Ecto neural progenitor cell (in vitro differentiated cells): ENCODE data around the gene SKI.

Experiments
- DNase-seq: peaks from one replicate; pipeline ENCODE4 v3.0.0-alpha.2; 2018; ENCODE audit warnings: low spot score

Gene SKI

GRCh38 chr1:2307064-2307605 is 79.0 kb downstream of the SKI start:
- DNase-seq, result no peak

DNA sequence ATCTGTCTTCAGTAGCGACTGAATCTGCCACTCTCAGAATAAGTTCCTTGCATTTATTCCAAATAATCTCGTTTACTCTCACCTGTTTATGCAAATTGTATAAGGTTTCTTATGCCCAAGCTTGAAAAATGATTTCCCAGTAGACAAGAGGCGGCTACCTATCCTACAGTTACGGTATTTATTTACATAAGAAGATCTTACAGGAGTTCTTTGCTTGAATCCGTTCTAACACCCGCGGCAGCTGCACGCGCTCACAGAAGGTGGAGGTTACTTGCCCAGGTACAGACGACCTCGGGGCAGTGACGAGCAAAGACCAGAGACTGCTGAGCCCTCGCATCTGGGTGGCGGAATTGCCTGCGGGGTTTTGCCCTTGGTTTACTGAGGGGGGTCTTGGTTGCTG is 79.9 kb downstream of the SKI start:
- DNase-seq, result no peak

DNA sequence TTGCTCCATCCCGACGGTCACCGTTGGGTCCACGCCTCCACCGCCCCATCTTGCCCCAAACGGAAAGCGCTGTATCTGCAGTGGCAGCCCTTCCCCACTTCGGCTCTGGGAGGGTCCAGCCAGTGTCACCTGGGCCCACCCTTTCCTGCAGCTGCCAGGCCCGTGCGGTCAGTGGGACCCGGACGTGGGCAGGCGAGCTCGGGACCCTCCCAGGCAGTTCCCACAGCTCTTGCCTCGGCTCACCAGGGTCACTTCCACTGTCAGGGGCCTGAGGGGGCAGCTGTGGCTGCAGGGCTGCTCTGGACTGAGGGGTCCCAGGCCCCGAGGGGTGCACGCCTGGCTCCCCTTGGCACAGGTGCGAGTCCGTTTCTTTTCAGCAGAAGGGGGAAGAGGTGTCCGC is 80.7 kb downstream of the SKI start:
- DNase-seq, result no peak

DNA sequence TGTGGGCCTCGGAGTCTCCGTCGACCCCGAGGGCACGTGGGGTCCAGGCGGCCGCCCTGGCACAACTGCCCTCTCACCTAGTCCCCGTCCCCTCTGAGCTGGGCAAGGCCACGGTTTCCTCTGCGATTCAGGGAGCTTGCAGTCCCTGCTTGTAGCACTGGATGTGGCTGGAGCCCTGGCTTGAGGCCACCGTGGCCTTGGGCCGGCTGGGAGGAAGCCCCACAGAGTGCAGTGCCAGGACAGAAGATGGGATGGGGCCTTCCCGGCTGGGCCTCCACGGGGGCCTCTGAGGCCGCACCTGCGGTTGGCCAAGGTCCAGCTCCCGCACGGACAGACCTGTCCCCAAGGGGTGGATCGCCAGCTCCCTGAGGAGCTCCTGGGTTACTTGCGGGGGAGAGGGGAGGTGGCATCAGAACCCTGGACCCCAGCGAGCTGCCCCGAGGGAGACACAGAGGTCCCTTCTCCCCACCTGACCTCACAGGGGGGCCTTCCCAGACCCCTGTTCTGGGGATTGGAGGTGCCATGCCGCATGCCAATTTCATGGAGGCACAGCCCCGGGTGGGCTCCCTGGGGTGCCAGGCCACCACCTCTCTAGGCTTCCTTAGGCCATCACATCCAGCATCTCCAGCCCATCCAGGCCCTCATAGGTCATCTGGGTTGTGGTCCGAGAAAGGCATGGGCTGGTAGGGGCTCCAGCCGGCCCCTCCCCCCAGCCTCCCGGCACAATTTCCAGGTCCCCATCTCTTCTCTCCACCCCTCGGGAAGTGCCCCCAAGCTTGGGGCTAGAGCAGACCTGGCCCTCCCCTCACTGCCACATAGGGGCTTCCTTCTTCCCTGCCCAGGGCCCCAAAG is 82.4 kb downstream of the SKI start:
- no peak for DNase-seq

DNA sequence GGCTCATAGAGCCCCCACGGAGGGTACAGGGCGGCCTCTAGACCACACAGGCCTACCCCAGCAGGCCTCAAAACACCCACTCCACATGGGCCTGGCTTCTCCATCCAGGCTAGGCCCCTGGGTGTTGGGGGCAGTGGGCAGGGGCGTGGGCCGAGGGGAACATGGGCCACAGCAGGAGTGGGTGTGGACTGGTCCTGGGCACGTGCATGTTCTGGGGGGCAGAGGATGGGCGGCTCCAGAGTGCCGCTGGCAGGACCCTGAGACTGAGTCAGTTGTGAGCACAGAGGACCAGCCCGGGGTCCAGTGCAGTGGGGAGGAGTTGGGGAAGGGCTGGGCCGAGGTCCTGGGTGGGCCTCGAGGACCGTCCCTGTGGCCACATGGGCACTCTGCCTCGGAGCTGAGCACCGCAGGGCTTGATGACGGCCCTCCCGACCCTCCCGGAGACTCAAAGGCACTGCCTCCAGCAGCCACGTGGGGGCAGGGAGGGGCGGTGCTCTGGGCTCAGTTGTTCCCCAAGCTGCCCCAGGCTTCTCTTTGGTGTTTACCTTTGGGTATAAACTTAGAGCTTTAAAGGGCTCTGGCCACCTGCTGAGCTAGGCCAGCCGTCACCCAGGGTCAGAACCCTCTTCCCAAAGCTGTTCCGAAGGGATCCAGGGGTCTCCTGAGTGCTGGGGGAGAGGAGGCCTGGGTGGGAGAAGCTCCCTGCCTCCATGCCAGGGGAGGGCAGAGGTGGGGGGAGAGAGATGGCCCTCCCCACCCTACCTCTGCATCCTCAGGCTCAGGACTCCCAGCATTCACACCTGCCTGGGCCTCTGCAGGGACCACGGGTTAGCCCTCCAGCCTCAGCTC is 83.3 kb downstream of the SKI start:
- peak; percentile 83 for DNase-seq

GRCh38 chr1:2312160-2312514 is 84.0 kb downstream of the SKI start:
- no peak for DNase-seq

DNA sequence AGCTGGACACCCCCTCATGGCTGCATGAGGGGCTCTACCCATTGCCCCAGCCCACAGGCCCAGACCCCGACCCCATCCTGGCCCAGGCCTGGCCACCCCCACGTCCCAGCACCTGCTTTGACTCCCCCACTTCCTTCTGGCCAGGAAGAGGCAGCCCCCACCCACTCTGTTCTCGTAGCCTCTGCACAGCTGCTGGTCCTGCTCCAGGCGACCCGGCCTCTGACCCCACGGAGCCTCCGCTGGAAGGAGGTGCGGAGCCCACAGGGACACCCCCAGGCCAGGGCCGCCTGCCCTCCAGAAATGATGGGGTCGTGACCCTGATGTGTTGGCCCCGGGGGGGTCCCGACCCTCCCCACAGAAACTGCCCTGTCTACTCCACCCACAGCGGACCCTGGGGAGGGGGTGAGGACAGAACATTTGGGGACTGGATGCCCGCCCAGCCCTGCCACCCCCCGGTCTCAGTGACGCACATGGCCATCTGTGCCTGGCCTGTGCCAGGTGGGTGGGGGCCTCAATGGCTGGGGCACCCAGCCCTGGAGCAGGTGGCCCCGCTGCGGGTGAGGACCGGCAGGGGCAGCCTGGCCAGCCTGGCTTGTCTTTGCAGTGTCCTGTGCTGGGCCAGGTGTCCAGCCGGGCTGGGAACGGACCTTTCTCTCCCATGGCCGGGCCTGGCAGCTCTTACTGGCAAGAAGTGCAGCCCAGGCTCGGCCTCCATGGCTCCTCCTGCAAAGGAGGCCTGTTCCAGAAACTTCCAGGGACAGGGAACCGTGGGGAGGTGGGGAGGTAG is 84.6 kb downstream of the SKI start:
- DNase-seq, result no peak

- DNase-seq, result no peak
These were observed 85.6 kb downstream of the SKI start for GRCh38 chr1:2313651-2314261.

- peak; percentile 90 for DNase-seq
These were observed 86.2 kb downstream of the SKI start for GRCh38 chr1:2314273-2314802.

- peak; percentile 81 for DNase-seq
These were observed 86.9 kb downstream of the SKI start for GRCh38 chr1:2314803-2315673.

DNA sequence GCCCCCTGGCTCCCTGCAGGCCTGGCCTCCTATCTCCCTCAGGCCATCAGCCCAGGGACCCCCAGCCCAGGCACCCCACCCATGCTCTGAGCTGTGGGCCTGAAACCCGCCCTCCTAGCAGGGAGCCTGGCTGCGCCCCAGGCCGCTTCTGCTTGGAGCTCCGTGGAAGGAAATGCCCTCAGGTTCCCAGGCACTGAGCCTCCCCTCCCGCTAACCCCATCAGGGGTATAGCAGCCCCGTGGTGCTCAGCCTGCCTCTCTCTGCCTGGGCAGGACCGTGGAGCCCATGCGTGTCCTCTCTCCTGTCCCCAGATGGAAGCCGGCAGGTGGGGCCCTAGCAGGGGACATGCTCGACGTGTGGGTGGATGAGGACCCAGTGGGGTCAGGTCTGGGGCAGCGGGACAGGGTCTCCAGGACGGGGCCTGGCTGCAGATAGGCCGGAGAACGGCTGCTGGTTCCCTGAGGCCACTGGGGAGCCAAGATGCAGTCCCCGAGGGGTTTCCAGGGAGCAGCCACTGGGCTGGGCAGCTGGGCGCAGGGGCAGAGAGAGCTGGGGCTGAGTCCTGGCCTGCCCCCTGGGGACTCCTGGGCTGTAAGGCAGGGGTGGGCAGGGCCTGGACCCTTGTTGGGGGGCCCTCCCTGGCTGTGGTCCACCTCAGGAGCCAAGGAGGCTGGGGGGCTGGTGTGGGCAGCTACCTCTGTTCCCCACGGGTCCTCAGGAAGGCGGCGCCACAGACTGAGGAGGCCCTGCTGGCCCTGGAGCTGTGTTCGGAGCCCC is 87.7 kb downstream of the SKI start:
- no peak for DNase-seq

- DNase-seq, result no peak
These were observed 88.4 kb downstream of the SKI start for GRCh38 chr1:2316451-2316961.

DNA sequence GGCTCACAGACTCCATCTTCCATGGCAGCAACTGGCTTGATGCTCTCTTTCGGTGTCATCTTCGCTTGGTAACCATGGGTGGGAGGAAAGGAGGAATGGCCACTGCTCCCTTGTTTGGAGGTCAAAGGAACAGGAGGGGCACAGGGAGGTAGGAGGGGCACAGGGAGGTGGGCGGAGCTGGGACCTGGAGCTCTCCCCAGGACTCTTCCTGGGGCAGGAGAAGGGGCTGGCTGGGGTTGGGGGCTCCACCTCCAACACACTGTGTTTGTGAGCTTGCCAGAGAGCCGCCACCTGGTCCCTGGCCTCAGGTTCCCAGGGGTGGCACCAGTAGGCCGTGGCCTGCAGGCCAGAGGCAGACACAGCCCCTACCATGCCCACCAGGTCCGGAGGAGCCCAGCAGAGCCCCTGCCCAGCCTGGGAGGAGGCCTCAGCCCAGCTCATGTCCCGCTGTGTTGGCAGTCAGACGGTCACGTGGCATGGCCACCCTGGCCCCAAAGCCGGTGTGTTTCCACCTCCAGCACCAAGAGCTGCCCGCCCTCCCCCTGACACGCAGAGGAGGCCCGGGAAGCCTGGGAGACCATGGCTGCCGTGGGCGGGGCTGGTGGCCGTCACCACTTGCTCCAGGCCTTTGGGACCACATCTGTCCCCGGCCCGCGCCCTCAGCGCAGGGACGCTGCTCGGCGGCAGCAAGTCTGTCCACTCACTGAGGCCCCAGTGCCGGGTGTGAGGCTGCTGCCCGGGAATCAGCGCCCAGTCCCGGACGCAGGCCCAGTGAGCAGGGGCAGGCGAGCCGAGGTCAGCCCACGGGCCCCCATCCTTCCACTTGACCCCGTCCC is 89.3 kb downstream of the SKI start:
- no peak for DNase-seq

DNA sequence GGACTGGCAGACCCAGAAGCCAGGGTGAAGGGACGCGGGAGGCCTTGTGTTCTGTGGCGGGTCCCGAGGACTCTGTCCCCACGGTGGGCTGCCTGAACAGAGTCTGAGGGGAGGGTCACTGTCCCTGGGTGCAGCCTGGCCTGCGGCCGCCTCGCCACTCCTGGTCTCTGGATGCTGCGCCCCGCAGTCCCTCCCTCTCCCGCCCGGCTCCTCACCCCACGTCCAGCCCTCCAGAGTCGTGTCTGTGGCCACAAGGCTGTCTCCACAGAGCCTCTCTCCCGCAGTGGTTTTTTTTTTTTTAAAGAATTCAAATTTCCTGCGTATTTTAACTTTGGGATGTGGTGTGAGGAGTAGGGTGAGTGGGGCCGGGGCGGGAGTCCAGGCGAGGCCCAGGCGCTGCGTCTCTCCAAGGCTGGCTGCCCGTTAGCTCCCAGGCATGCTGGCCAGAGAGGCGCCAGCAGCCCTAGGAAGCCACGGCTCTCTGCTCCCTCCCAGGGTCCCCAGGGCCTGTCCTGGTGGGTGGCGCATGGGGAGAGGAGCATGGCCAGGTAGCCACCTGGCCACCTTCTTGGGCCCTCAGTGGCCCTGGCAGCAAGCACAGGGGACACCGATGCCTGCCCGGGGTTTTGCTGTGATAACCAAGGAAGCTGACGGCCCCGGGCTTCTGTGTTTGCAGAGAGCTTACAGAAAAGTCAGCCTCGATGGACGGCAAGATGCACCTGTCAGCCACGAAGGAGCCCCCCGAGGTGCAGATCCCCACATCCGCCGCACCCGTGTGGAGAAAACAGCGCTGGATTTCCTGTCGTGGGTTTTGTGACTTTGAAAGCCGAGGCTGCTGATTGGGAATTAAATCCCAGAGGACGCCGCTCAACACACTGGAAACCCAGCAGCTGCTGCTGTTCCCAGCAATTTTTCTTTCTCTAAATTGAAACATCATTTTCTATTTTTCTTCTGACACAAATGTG is 90.5 kb downstream of the SKI start:
- DNase-seq, result no peak

GRCh38 chr1:2319291-2319690 is 91.2 kb downstream of the SKI start:
- DNase-seq, result no peak

DNA sequence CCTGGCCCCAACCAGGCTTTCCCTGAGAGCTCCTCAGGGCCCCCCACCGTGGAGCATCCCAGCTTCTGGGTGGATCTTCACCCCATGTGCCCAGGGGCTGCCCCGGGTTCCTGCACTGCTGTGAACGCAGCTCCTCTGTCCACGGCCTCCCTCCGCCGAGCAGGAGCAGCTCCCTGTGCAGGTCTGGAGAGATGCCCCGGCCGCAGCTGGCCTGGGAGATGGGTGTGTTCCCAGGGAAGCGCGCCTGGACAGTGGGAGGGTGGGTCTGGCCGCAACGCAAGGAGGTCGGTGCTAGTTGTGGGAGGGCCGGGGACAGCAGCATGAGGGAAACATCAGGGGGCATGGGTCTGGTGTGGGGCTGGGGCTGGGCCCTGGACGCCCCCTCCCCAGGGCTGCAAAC is 91.9 kb downstream of the SKI start:
- DNase-seq, result no peak
